ENCODE results near the gene RYR1. TPM values are rescaled to one million over a fixed set of nuclear protein-coding genes. Genes with fewer than 3 reads are reported as not detected.

The RYR1 gene
- total and polyA plus RNA-seq, 2 of the 8 experiments (the other 6 are each of a cell fraction or from before 2014, with no cell fraction given), result 5.8 to 11.8 TPM

DNA sequence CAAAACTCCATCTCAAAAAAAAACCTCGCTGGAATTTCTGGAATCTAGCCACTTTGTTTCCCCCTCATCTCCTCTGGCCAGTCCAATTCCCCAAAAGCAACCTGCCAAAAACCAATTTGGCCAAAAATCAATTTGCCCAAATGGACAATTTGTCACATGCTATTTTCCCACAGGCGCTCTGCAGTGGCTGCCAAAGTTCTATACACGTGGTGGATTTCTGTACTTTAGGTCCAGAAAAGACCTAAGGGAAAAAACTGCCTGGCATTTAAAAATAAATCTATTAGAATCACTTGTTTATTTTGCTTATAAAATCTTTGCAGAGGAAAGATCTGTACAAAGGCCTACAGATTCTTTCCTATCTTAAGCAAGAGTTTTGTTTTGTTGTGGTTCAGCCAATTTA, 104.9 kb downstream of the RYR1 start:
- Histone ChIP-seq H4K20me1 (replicated peaks in 1 of 2; ENCODE audit: control insufficient read depth in 1 of 2, insufficient read depth in 2 of 2, low read length in 2 of 2) (peaks cover 0 to 2% of the 10 kb centered on the region in 2 experiments), H3K27ac (ENCODE audit: low read depth, low read length) (no peak overlapping the region)
- 91% methylated on average over 3 of the region's 3 CpGs; no CpG with 5 or more reads in 1 of the 2 experiments for WGBS, 2 experiments (ENCODE audit: extremely low coverage in 1 of 2, insufficient coverage in 1 of 2, insufficient read length in 1 of 2, insufficient replicate concordance in 2 of 2, low coverage in 1 of 2, low lambda C conversion rate in 2 of 2, missing lambda C conversion rate in 1 of 2)

More for the DNA sequence above, 104.9 kb downstream of the RYR1 start:
- no peak overlapping the region for H2BK12ac ChIP-seq (ENCODE audit: low read depth, low read length)
- peaks cover 3 to 18% (median 12%) of the 10 kb centered on the region in 4 experiments; a peak in 6 of 8 replicates for H3K36me3 ChIP-seq (ENCODE audit: control insufficient read depth in 2 of 4, insufficient read depth in 4 of 4, low read length in 3 of 4)
- POLR2A ChIA-PET (ENCODE audit: partially characterized antibody), result interaction anchor here (0.9 kb wide), 1 partner anchor 98 kb away, joined by 3 read pairs; no protein-coding TSS in a partner anchor
- no peaks in the 10 kb centered on the region for H3K79me1 ChIP-seq (ENCODE audit: low read depth, low read length)
- no peak overlapping the region for H2AFZ ChIP-seq (ENCODE audit: low read length)
- DNase-seq (ENCODE audit: low read depth in 1 of 2, low spot score in 2 of 2) (no peak), FAIRE-seq (no peak)
- no peak overlapping the region for H3K14ac ChIP-seq (ENCODE audit: insufficient read length)
- no peak overlapping the region for H2BK120ac ChIP-seq (replicated peaks; ENCODE audit: low read depth, low read length)
- no peak overlapping the region for H3K18ac ChIP-seq (ENCODE audit: extremely low read depth, low read length)
- H3K79me2 ChIP-seq (ENCODE audit: control insufficient read depth in 1 of 2, insufficient read depth in 2 of 2, low read length in 2 of 2), result no peaks in the 10 kb centered on the region
- H4K8ac ChIP-seq (ENCODE audit: extremely low read depth, insufficient read depth, low read length), result no peak overlapping the region
- H3K4ac ChIP-seq (replicated peaks; ENCODE audit: insufficient read length, low read depth, low read length), result no peak overlapping the region
- no peaks in the 10 kb centered on the region for H3K27me3 ChIP-seq (replicated peaks in 1 of 4; ENCODE audit: control insufficient read depth in 3 of 4, extremely low read depth in 1 of 4, insufficient read depth in 3 of 4, low read length in 3 of 4)
- H3K4me2 ChIP-seq (ENCODE audit: insufficient read depth in 1 of 2, low read depth in 2 of 2, low read length in 2 of 2), result no peak overlapping the region
- no peak overlapping the region for H3K4me3 ChIP-seq (ENCODE audit: extremely low read depth in 1 of 4, insufficient read depth in 2 of 4, low read depth in 3 of 4, low read length in 4 of 4)
- no peak overlapping the region for H3K9ac ChIP-seq (replicated peaks in 1 of 4; ENCODE audit: extremely low read depth in 1 of 4, low read depth in 3 of 4, low read length in 3 of 4)
- no peak overlapping the region for H2BK5ac ChIP-seq (ENCODE audit: low read depth, low read length)
- CTCF ChIA-PET (ENCODE audit: partially characterized antibody), result interaction anchor here (0.6 to 2.6 kb wide), 2 partner anchors 23 to 294 kb away, joined by 4 to 7 read pairs; no protein-coding TSS in a partner anchor
- no peak overlapping the region for H4K5ac ChIP-seq (ENCODE audit: insufficient read length, low read depth, low read length)
- H2AK5ac ChIP-seq (ENCODE audit: low read depth, low read length), result no peak overlapping the region
- no peak overlapping the region for H4K91ac ChIP-seq (replicated peaks; ENCODE audit: insufficient read length, low read length)
- no peak overlapping the region for H3K23ac ChIP-seq (ENCODE audit: insufficient read length)
- H3K9me3 ChIP-seq (ENCODE audit: insufficient read depth in 2 of 2, low read depth in 1 of 2, low read length in 1 of 2), result peaks cover 16 to 19% of the 10 kb centered on the region in 2 experiments
- no peak overlapping the region for H3K56ac ChIP-seq (replicated peaks; ENCODE audit: insufficient read length, low read depth, low read length)
- no peaks in the 10 kb centered on the region for H3K23me2 ChIP-seq (ENCODE audit: low read depth, low read length)
- no peak overlapping the region for H2BK15ac ChIP-seq (ENCODE audit: low read length)
- H3K4me1 ChIP-seq (replicated peaks in 1 of 4; ENCODE audit: control insufficient read depth in 3 of 4, insufficient read depth in 4 of 4, low read length in 3 of 4), result no peaks in the 10 kb centered on the region
- H2BK20ac ChIP-seq (ENCODE audit: low read length), result no peak overlapping the region
